SK-N-SH treated with all-trans-retinoic acid at 6 μM for 48 hours (cell line): ENCODE data around the gene MAN1A1.

Experiments
- ATAC-seq: fragments of 200-7000 bp; cut with Tn5 transposase; 3 replicates; pipeline ENCODE4 v1.9.1; 2020; ENCODE audit warnings: mild to moderate bottlenecking, moderate library complexity
- ARNTL ChIP-seq: fragments of 450-650 bp; formaldehyde crosslinking; IDR thresholded peaks from 2 replicates; pipeline ENCODE4 v1.5.0; 2020; ENCODE audit warnings: low read depth, mild to moderate bottlenecking, moderate library complexity, borderline replicate concordance
- BACH2 ChIP-seq: fragments of 250-450 bp; sonication (Bioruptor Pico); IDR thresholded peaks from 2 replicates; pipeline ENCODE4 v1.9.0; 2021; ENCODE audit warnings: mild to moderate bottlenecking, borderline replicate concordance
- CSDC2 ChIP-seq: fragments of 250-450 bp; sonication (Bioruptor Pico); IDR thresholded peaks from 2 replicates; pipeline ENCODE4 v1.5.0; 2020; ENCODE audit warnings: mild to moderate bottlenecking, moderate library complexity
- ESRRG ChIP-seq: fragments of 250-450 bp; sonication (Bioruptor Pico); IDR thresholded peaks from 2 replicates; pipeline ENCODE4 v1.6.1; 2021; ENCODE audit warnings: mild to moderate bottlenecking
- GLIS3 ChIP-seq: fragments of 250-450 bp; sonication (Bioruptor Pico); IDR thresholded peaks from 2 replicates; pipeline ENCODE4 v1.5.0; 2020; ENCODE audit warnings: mild to moderate bottlenecking, moderate library complexity
- ISL1 ChIP-seq: fragments of 250-450 bp; sonication (Bioruptor Pico); IDR thresholded peaks from 2 replicates; pipeline ENCODE4 v2.1.2; 2022; ENCODE audit warnings: mild to moderate bottlenecking, moderate library complexity
- OSR1 ChIP-seq: fragments of 250-450 bp; sonication (Bioruptor Pico); IDR thresholded peaks from 2 replicates; pipeline ENCODE4 v1.8.0; 2022; ENCODE audit warnings: moderate library complexity, mild to moderate bottlenecking, inconsistent platforms
- PPARA ChIP-seq: fragments of 250-450 bp; sonication (Bioruptor Pico); IDR thresholded peaks from 2 replicates; pipeline ENCODE4 v1.5.0; 2020; ENCODE audit warnings: mild to moderate bottlenecking, borderline replicate concordance
- RARB ChIP-seq: fragments of 250-450 bp; sonication (Bioruptor Pico); IDR thresholded peaks from 2 replicates; pipeline ENCODE4 v1.8.0; 2021; ENCODE audit warnings: mild to moderate bottlenecking, moderate library complexity
- SNAI2 ChIP-seq: fragments of 250-450 bp; sonication (Bioruptor Pico); IDR thresholded peaks from 2 replicates; pipeline ENCODE4 v1.5.0; 2020; ENCODE audit warnings: mild to moderate bottlenecking, moderate library complexity
- TCF4 ChIP-seq: fragments of 250-450 bp; sonication (Bioruptor Pico); IDR thresholded peaks from 2 replicates; pipeline ENCODE4 v1.8.0; 2021; ENCODE audit warnings: mild to moderate bottlenecking, moderate library complexity, borderline replicate concordance
- TOX ChIP-seq: fragments of 250-450 bp; sonication (Bioruptor Pico); IDR thresholded peaks from 2 replicates; pipeline ENCODE4 v1.8.0; 2021; ENCODE audit warnings: mild to moderate bottlenecking, moderate library complexity, borderline replicate concordance
- ZFP3 ChIP-seq: fragments of 250-450 bp; sonication (Bioruptor Pico); IDR thresholded peaks from 2 replicates; pipeline ENCODE4 v1.5.0; 2020; ENCODE audit warnings: mild to moderate bottlenecking, moderate library complexity
- ZFP30 ChIP-seq: fragments of 450-650 bp; formaldehyde crosslinking; IDR thresholded peaks from 2 replicates; pipeline ENCODE4 v1.5.0; 2022; ENCODE audit warnings: mild to moderate bottlenecking, moderate library complexity
- ZNF565 ChIP-seq: fragments of 450-650 bp; formaldehyde crosslinking; conservative IDR thresholded peaks from 2 replicates; pipeline ENCODE4 v1.5.0; 2020; ENCODE audit warnings: low read depth, mild to moderate bottlenecking, moderate library complexity
- ZNF70 ChIP-seq: fragments of 450-650 bp; formaldehyde crosslinking; IDR thresholded peaks from 2 replicates; pipeline ENCODE4 v1.5.0; 2020; ENCODE audit warnings: mild to moderate bottlenecking, moderate library complexity
- TF ChIP-seq, protein P1 (sequence below): fragments of 250-450 bp; sonication (Bioruptor Pico); IDR thresholded peaks from 2 replicates; pipeline ENCODE4 v1.8.0; 2021; ENCODE audit warnings: low read depth, mild to moderate bottlenecking, moderate library complexity, borderline replicate concordance
- TF ChIP-seq, protein P2 (sequence below): fragments of 250-450 bp; sonication (Bioruptor Pico); IDR thresholded peaks from 2 replicates; pipeline ENCODE4 v1.8.0; 2020; ENCODE audit warnings: mild to moderate bottlenecking, moderate library complexity, borderline replicate concordance
- TF ChIP-seq, protein P3 (sequence below): fragments of 250-450 bp; sonication (Bioruptor Pico); IDR thresholded peaks from 2 replicates; pipeline ENCODE4 v1.5.1; 2020; ENCODE audit warnings: low read depth, mild to moderate bottlenecking, moderate library complexity
- TF ChIP-seq, protein P4 (sequence below): fragments of 250-450 bp; sonication (Bioruptor Pico); IDR thresholded peaks from 2 replicates; pipeline ENCODE4 v1.5.0; 2020; ENCODE audit warnings: mild to moderate bottlenecking, moderate library complexity
- TF ChIP-seq, protein P5 (sequence below): fragments of 250-450 bp; sonication (Bioruptor Pico); IDR thresholded peaks from 2 replicates; pipeline ENCODE4 v1.5.1; 2021; ENCODE audit warnings: mild to moderate bottlenecking, moderate library complexity

Gene MAN1A1

DNA sequence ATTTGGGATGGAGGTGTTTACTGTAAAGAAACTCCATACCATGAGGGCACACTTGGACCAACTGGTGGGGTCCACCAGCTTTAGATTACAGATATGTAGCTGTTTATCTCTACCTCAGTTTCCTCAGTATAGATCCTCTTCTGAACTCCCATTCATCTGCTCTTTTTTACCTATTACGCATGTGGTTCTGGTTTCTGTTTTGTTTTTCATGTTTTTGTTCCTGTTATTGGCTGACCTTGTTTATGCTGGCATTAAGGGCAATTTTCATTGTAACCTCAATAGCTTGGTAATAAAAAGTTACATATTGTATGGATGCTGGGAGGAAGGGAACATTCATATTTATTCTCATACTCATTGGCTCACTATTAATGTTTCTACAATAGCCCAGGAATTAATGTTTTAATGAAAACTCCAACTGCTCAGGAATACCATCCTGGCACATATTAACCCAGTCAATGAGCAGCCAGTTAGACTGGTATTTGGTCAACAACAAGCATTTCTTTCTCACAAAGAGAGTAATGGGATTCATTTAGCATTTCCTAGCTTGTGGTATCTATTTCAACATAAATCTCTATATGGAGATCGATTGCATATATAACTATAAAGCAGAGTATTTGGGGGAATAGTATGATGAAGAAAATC, 187.3 kb downstream of the MAN1A1 start:
- no peak for ATAC-seq
- TF ChIP-seq, protein P1, sequence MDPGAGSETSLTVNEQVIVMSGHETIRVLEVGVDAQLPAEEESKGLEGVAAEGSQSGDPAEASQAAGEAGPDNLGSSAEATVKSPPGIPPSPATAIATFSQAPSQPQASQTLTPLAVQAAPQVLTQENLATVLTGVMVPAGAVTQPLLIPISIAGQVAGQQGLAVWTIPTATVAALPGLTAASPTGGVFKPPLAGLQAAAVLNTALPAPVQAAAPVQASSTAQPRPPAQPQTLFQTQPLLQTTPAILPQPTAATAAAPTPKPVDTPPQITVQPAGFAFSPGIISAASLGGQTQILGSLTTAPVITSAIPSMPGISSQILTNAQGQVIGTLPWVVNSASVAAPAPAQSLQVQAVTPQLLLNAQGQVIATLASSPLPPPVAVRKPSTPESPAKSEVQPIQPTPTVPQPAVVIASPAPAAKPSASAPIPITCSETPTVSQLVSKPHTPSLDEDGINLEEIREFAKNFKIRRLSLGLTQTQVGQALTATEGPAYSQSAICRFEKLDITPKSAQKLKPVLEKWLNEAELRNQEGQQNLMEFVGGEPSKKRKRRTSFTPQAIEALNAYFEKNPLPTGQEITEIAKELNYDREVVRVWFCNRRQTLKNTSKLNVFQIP (CRISPR knock-in tag): no peak
- TF ChIP-seq TOX: no peak
- no peak for TF ChIP-seq CSDC2 (CRISPR knock-in tag)
- TF ChIP-seq ZFP30 (CRISPR knock-in tag): no peak
- TF ChIP-seq ARNTL (CRISPR knock-in tag): no peak
- no peak for TF ChIP-seq TCF4
- no peak for TF ChIP-seq GLIS3
- TF ChIP-seq, protein P2, sequence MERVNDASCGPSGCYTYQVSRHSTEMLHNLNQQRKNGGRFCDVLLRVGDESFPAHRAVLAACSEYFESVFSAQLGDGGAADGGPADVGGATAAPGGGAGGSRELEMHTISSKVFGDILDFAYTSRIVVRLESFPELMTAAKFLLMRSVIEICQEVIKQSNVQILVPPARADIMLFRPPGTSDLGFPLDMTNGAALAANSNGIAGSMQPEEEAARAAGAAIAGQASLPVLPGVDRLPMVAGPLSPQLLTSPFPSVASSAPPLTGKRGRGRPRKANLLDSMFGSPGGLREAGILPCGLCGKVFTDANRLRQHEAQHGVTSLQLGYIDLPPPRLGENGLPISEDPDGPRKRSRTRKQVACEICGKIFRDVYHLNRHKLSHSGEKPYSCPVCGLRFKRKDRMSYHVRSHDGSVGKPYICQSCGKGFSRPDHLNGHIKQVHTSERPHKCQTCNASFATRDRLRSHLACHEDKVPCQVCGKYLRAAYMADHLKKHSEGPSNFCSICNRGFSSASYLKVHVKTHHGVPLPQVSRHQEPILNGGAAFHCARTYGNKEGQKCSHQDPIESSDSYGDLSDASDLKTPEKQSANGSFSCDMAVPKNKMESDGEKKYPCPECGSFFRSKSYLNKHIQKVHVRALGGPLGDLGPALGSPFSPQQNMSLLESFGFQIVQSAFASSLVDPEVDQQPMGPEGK: no peak
- TF ChIP-seq ISL1 (CRISPR knock-in tag): no peak
- no peak for TF ChIP-seq ZNF70 (CRISPR knock-in tag)
- TF ChIP-seq ESRRG (CRISPR knock-in tag): no peak
- TF ChIP-seq, all 23 proteins: peak for 0

DNA sequence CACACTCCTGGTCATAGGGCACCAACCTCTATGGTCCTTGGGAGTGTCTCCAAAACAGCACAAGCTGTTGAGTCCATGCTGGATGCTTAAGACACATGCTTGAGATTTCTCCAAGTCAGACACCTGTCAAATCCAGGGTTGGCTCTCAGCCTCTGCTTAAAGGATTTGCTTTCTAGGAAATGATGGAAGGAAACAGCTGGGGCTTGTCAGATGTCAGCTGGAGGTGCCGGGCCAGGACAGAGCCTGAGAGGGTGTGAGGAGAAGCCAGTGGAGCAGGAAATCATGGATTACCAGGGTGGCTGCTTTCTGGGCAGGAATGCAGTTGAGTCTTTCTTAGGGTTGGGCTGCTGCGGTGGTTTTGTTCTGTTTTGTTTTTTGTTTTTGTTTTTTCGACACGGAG, 188.1 kb downstream of the MAN1A1 start:
- TF ChIP-seq TCF4 (no peak), GLIS3 (no peak), PPARA (CRISPR knock-in tag) (no peak), TOX (no peak), OSR1 (no peak), BACH2 (CRISPR knock-in tag) (no peak), ZNF70 (CRISPR knock-in tag) (no peak), ZNF565 (CRISPR knock-in tag) (no peak), ZFP3 (CRISPR knock-in tag) (no peak), CSDC2 (CRISPR knock-in tag) (no peak), SNAI2 (no peak), ARNTL (CRISPR knock-in tag) (no peak), RARB (no peak), ESRRG (CRISPR knock-in tag) (no peak)
- TF ChIP-seq, protein P2: no peak
- TF ChIP-seq, protein P3, sequence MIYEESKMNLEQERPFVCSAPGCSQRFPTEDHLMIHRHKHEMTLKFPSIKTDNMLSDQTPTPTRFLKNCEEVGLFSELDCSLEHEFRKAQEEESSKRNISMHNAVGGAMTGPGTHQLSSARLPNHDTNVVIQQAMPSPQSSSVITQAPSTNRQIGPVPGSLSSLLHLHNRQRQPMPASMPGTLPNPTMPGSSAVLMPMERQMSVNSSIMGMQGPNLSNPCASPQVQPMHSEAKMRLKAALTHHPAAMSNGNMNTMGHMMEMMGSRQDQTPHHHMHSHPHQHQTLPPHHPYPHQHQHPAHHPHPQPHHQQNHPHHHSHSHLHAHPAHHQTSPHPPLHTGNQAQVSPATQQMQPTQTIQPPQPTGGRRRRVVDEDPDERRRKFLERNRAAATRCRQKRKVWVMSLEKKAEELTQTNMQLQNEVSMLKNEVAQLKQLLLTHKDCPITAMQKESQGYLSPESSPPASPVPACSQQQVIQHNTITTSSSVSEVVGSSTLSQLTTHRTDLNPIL (CRISPR knock-in tag): no peak
- TF ChIP-seq, protein P4, sequence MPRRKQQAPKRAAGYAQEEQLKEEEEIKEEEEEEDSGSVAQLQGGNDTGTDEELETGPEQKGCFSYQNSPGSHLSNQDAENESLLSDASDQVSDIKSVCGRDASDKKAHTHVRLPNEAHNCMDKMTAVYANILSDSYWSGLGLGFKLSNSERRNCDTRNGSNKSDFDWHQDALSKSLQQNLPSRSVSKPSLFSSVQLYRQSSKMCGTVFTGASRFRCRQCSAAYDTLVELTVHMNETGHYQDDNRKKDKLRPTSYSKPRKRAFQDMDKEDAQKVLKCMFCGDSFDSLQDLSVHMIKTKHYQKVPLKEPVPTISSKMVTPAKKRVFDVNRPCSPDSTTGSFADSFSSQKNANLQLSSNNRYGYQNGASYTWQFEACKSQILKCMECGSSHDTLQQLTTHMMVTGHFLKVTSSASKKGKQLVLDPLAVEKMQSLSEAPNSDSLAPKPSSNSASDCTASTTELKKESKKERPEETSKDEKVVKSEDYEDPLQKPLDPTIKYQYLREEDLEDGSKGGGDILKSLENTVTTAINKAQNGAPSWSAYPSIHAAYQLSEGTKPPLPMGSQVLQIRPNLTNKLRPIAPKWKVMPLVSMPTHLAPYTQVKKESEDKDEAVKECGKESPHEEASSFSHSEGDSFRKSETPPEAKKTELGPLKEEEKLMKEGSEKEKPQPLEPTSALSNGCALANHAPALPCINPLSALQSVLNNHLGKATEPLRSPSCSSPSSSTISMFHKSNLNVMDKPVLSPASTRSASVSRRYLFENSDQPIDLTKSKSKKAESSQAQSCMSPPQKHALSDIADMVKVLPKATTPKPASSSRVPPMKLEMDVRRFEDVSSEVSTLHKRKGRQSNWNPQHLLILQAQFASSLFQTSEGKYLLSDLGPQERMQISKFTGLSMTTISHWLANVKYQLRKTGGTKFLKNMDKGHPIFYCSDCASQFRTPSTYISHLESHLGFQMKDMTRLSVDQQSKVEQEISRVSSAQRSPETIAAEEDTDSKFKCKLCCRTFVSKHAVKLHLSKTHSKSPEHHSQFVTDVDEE (CRISPR knock-in tag): no peak
- TF ChIP-seq, protein P1 (CRISPR knock-in tag): no peak
- TF ChIP-seq, protein P5, sequence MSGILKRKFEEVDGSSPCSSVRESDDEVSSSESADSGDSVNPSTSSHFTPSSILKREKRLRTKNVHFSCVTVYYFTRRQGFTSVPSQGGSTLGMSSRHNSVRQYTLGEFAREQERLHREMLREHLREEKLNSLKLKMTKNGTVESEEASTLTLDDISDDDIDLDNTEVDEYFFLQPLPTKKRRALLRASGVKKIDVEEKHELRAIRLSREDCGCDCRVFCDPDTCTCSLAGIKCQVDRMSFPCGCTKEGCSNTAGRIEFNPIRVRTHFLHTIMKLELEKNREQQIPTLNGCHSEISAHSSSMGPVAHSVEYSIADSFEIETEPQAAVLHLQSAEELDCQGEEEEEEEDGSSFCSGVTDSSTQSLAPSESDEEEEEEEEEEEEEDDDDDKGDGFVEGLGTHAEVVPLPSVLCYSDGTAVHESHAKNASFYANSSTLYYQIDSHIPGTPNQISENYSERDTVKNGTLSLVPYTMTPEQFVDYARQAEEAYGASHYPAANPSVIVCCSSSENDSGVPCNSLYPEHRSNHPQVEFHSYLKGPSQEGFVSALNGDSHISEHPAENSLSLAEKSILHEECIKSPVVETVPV (CRISPR knock-in tag): no peak
- TF ChIP-seq, all 23 proteins: peak for 0
- ATAC-seq: no peak
